Lung (tissue), 12 donors: ENCODE results near the gene B3GNT9. TPM values are rescaled to one million over a fixed set of nuclear protein-coding genes. Genes with fewer than 3 reads are reported as not detected.

Source experiments
- ATAC-seq: fragments of 200-7000 bp; cut with Tn5 transposase; one replicate; pipeline ENCODE4 v1.9.1; 2020; ENCODE audit warnings: moderate number of reproducible peaks; ENCODE audit not compliant: insufficient read depth, low FRiP score
- DNase-seq, 3 donors: peaks; one replicate each; pipeline ENCODE4 v3.0.0-alpha.2; 2013 to 2017
- H3K27ac ChIP-seq, 2 donors: one replicate each; pipeline ENCODE4 v1.5.1; 2013; ENCODE audit warnings: mild to moderate bottlenecking in 2 of 2, moderate library complexity in 2 of 2, control low read depth in 1 of 2, inconsistent platforms in 1 of 2, low read depth in 1 of 2, low read length in 1 of 2
- H3K27me3 ChIP-seq, 3 donors: one replicate each; pipeline ENCODE4 v1.5.1; 2013; ENCODE audit warnings: low read length in 2 of 3; ENCODE audit not compliant: control insufficient read depth in 3 of 3, insufficient read depth in 3 of 3
- H3K36me3 ChIP-seq, 4 donors: one replicate each; pipeline ENCODE4 v1.5.1; 2013; ENCODE audit warnings: low read length in 4 of 4, mild to moderate bottlenecking in 1 of 4, moderate library complexity in 1 of 4; ENCODE audit not compliant: control insufficient read depth in 4 of 4, insufficient read depth in 4 of 4
- H3K4me1 ChIP-seq, 5 donors: one replicate each; pipeline ENCODE4 v1.5.1; 2013; ENCODE audit warnings: low read length in 5 of 5, mild to moderate bottlenecking in 2 of 5, moderate library complexity in 1 of 5; ENCODE audit not compliant: control insufficient read depth in 5 of 5, insufficient read depth in 5 of 5
- H3K4me3 ChIP-seq: one replicate; pipeline ENCODE4 v1.5.1; 2013; ENCODE audit warnings: mild to moderate bottlenecking, control low read depth, moderate library complexity
- H3K9ac ChIP-seq, 2 donors: one replicate each; pipeline ENCODE4 v1.5.1; 2013; ENCODE audit warnings: low read length in 2 of 2, control low read depth in 1 of 2; ENCODE audit not compliant: insufficient read depth in 1 of 2
- H3K9me3 ChIP-seq, 4 donors: one replicate each; pipeline ENCODE4 v1.5.1; 2013; ENCODE audit warnings: low read length in 3 of 4, mild to moderate bottlenecking in 1 of 4, moderate library complexity in 1 of 4; ENCODE audit not compliant: control insufficient read depth in 4 of 4, insufficient read depth in 3 of 4
- CTCF ChIP-seq: IDR thresholded peaks from 2 replicates; pipeline ENCODE4 v1.5.1; 2012; ENCODE audit warnings: mild to moderate bottlenecking; ENCODE audit errors: control extremely low read depth, extremely low read depth
- WGBS, 2 donors: extraction: QIAGEN DNeasy Blood & Tissue Kit; methylation state at CpG; one replicate each; pipeline ENCODE4 v1.1.7; 2013; 5-methylcytosine and 5-hydroxymethylcytosine counted together
- polyA plus RNA-seq, 2 donors: library from polyadenylated mRNA; stranded (reverse); fragments of 200-250 nt; gene quantifications; one replicate each; pipeline ENCODE4 v1.2.1, GENCODE V29; 2013
- total RNA-seq, 2 donors: library from RNA; depleted of rRNA in 1 of 2; stranded (reverse); fragments of >200 nt in 1 of 2; gene quantifications; one replicate each; pipeline ENCODE4 v1.2.1, GENCODE V29; 2014 to 2021
- donor health status: control.
- donor health status: control.
- donor health status: Bipolar disorder and iron deficiency.
- donor health status: healthy.
- donor health status: DM: yes; HTN: yes; CAD: no.

B3GNT9 gene
- total and polyA plus RNA-seq, 4 donors = 8.4 to 22.9 (median 14.5) TPM

GRCh38 chr16:67111951-67112444 is 38.8 kb downstream of the B3GNT9 start:
- H3K4me1 ChIP-seq = peaks cover 0 to 19% (median 5%) of the 10 kb centered on the region in 5 donors
- no peak overlapping the region for H3K27ac ChIP-seq
- peaks cover 0 to 2% (median 0%) of the 10 kb centered on the region in 4 donors for H3K36me3 ChIP-seq
- ATAC-seq = no peak
- H3K27me3 ChIP-seq = no peaks in the 10 kb centered on the region
- H3K9me3 ChIP-seq = no peaks in the 10 kb centered on the region
- no peak for DNase-seq
- WGBS, 2 donors = 78 to 81% methylated on average over 4 of the region's 4 CpGs
- H3K4me3 ChIP-seq = no peak overlapping the region
- no peak overlapping the region for H3K9ac ChIP-seq
- TF ChIP-seq CTCF = no peak

GRCh38 chr16:67109407-67110135 is 41.2 kb downstream of the B3GNT9 start, which contains the start of gene PHAF1:
TSS of gene PHAF1 (plus strand) at chr16:67109941. CDS start at chr16:67110176, 235 bp downstream.
- DNase-seq = peak; percentile 93 to 96 (median 95)
- H3K4me1 ChIP-seq = peaks cover 0 to 19% (median 5%) of the 10 kb centered on the region in 5 donors
- peak within 1 kb of the TSS; percentile 86 for H3K4me3 ChIP-seq
- H3K9me3 ChIP-seq = no peaks in the 10 kb centered on the region
- TF ChIP-seq CTCF = no peak
- peak within 1 kb of the TSS; percentile 80 to 91 for H3K9ac ChIP-seq
- 2 to 5% methylated on average over 53 to 63 of the region's 63 CpGs for WGBS, 2 donors
- peak within 1 kb of the TSS; percentile 69 to 91 for H3K27ac ChIP-seq
- no peaks in the 10 kb centered on the region for H3K27me3 ChIP-seq
- ATAC-seq = peak; percentile 94
- H3K36me3 ChIP-seq = peaks cover 0 to 2% (median 0%) of the 10 kb centered on the region in 4 donors

- Histone ChIP-seq H3K9me3 (no peaks in the 10 kb centered on the region), H3K27ac (peak overlapping the region; percentile 69 to 91), H3K36me3 (peaks cover 0 to 1% (median 0%) of the 10 kb centered on the region in 4 donors), H3K4me3 (peak overlapping the region; percentile 30), H3K9ac (peak overlapping the region; percentile 42 to 91), H3K27me3 (no peaks in the 10 kb centered on the region), H3K4me1 (peaks cover 0 to 19% (median 5%) of the 10 kb centered on the region in 5 donors)
- DNase-seq (no peak), ATAC-seq (no peak)
- TF ChIP-seq CTCF = no peak
- 76 to 82% methylated on average over 18 of the region's 18 CpGs for WGBS, 2 donors
Measured at GRCh38 chr16:67108931-67109406, 41.8 kb downstream of the B3GNT9 start.
